Gastrocnemius medialis (tissue), 4 donors: Measurements from ENCODE around the gene AP5B1. TPM values are rescaled to one million over a fixed set of nuclear protein-coding genes. Genes with fewer than 3 reads are reported as not detected.
"Not testable (repeated sequence)": the region's sequence is repeated elsewhere in the genome, so short reads cannot be mapped to it uniquely, and the experiment has no call there.

Source experiments
- ATAC-seq, 2 donors: fragments of 150-250 bp; one replicate each; pipeline ENCODE4 v1.9.1; 2016
- DNase-seq, 2 donors: peaks; one replicate each; pipeline ENCODE4 v3.0.0-alpha.2; 2019
- H3K27ac ChIP-seq, 4 donors: fragments of 200-600 bp; sonication (generic); 1 replicate in 1 of 4; 2 replicates in 3 of 4; pipeline ENCODE4 v1.5.1; 2016 to 2018; ENCODE audit warnings: mild to moderate bottlenecking in 2 of 4, moderate library complexity in 1 of 4
- H3K27me3 ChIP-seq, 3 donors: fragments of 200-600 bp; sonication (generic) in 2 of 3; 1 replicate in 1 of 3; 2 replicates in 2 of 3; pipeline versions ENCODE4 v1.5.1 to v1.6.0; 2016 to 2019; ENCODE audit warnings: mild to moderate bottlenecking in 1 of 3, moderate library complexity in 1 of 3
- H3K36me3 ChIP-seq, 2 donors: fragments of 200-600 bp; sonication (generic) in 1 of 2; one replicate each; pipeline ENCODE4 v1.5.1; 2017 to 2018
- H3K4me1 ChIP-seq, 2 donors: fragments of 200-600 bp; sonication (generic) in 1 of 2; one replicate each; pipeline ENCODE4 v1.5.1; 2016 to 2017; ENCODE audit warnings: mild to moderate bottlenecking in 2 of 2
- H3K4me3 ChIP-seq, 4 donors: fragments of 200-600 bp; sonication (generic) in 3 of 4; 1 replicate in 1 of 4; 2 replicates in 3 of 4; pipeline ENCODE4 v1.5.1; 2016 to 2019; ENCODE audit warnings: mild to moderate bottlenecking in 2 of 4
- H3K9me3 ChIP-seq, 3 donors: fragments of 200-600 bp; sonication (generic) in 2 of 3; 1 replicate in 1 of 3; 2 replicates in 2 of 3; pipeline ENCODE4 v1.5.1; 2016 to 2019
- CTCF ChIP-seq, 5 experiments: fragments of 450-650 bp in 3 of 5; fragments of 200-600 bp in 2 of 5; sonication (generic) in 2 of 5; IDR thresholded peaks in 4 of 5; conservative IDR thresholded peaks in 1 of 5; 1 replicate in 4 of 5; 2 replicates in 1 of 5; pipeline ENCODE4 v1.5.1; 2016 to 2019; ENCODE audit warnings: antibody characterized with exemption in 5 of 5, mild to moderate bottlenecking in 3 of 5, moderate library complexity in 3 of 5
- POLR2A ChIP-seq, 2 donors: fragments of 450-650 bp; IDR thresholded peaks; one replicate each; pipeline ENCODE4 v1.6.1; 2017; ENCODE audit warnings: antibody characterized with exemption in 2 of 2, mild to moderate bottlenecking in 2 of 2, moderate library complexity in 2 of 2
- in situ Hi-C, 4 donors: fragments of 200-750 bp; cut with MboI; loops; one replicate each; pipeline versions ENCODE4 v1.15.0 to v1.8.0; 2017; ENCODE audit warnings: low sequenced_read_pairs in 4 of 4
- intact Hi-C: fragments of 100-400 bp; cut with DNase I; formaldehyde crosslinking; loops from one replicate; pipeline ENCODE4 v1.15.1; 2023; ENCODE audit warnings: low total_unique reads
- total RNA-seq, 4 donors: library from RNA; depleted of rRNA; stranded (reverse); fragments of >200 nt; gene quantifications; one replicate each; pipeline versions ENCODE4 v1.1.0 to v1.2.3, GENCODE V29; 2016

Gene AP5B1
- total RNA-seq, 4 donors from 2014 or later = 20.3 to 42.5 (median 29.7) TPM

GRCh38 chr11:65742353-65742752, 38.4 kb downstream of the AP5B1 start:
- H3K27me3 ChIP-seq = peaks cover 0 to 5% (median 3%) of the 10 kb centered on the region in 3 donors
- H3K9me3 ChIP-seq = no peaks in the 10 kb centered on the region
- no peaks in the 10 kb centered on the region for H3K4me1 ChIP-seq
- intact Hi-C loops (no loop called here), in situ Hi-C loops (no loop called here)
- no peak overlapping the region for H3K4me3 ChIP-seq
- ATAC-seq (no peak), DNase-seq (no peak)
- H3K27ac ChIP-seq = no peak overlapping the region
- H3K36me3 ChIP-seq = no peaks in the 10 kb centered on the region
- TF ChIP-seq POLR2A (IDR thresholded peaks at IDR 0.05) (no peak), CTCF (IDR thresholded peaks at IDR 0.05 in 4 of 5, conservative IDR thresholded peaks at IDR 0.05 in 1 of 5) (no peak)

GRCh38 chr11:65741185-65741584, 39.6 kb downstream of the AP5B1 start:
- ATAC-seq = no peak
- Histone ChIP-seq H3K4me3 (no peak overlapping the region), H3K27ac (no peak overlapping the region), H3K36me3 (no peaks in the 10 kb centered on the region), H3K4me1 (no peaks in the 10 kb centered on the region), H3K9me3 (no peaks in the 10 kb centered on the region), H3K27me3 (peaks cover 0 to 5% (median 3%) of the 10 kb centered on the region in 3 donors)
- no peak for DNase-seq
- intact Hi-C loops (no loop called here), in situ Hi-C loops (no loop called here)
- TF ChIP-seq POLR2A (IDR thresholded peaks at IDR 0.05) = no peak

GRCh38 chr11:65739022-65739421, 41.8 kb downstream of the AP5B1 start:
- Histone ChIP-seq H3K27me3 (peaks cover 0 to 5% (median 3%) of the 10 kb centered on the region in 3 donors), H3K4me3 (no peak overlapping the region), H3K4me1 (no peaks in the 10 kb centered on the region), H3K36me3 (no peaks in the 10 kb centered on the region), H3K27ac (no peak overlapping the region), H3K9me3 (no peaks in the 10 kb centered on the region)
- in situ Hi-C loops = no loop called here
- TF ChIP-seq POLR2A (IDR thresholded peaks at IDR 0.05) = no peak
- TF ChIP-seq CTCF (IDR thresholded peaks at IDR 0.05 in 4 of 5, conservative IDR thresholded peaks at IDR 0.05 in 1 of 5) = no peak
- no peak for ATAC-seq
- no peak for DNase-seq
- intact Hi-C loops = no loop called here

GRCh38 chr11:65736810-65737209, 44.0 kb downstream of the AP5B1 start:
- TF ChIP-seq CTCF (IDR thresholded peaks at IDR 0.05 in 4 of 5, conservative IDR thresholded peaks at IDR 0.05 in 1 of 5) (no peak), POLR2A (IDR thresholded peaks at IDR 0.05) (no peak)
- in situ Hi-C loops (no loop called here), intact Hi-C loops (no loop called here)
- Histone ChIP-seq H3K36me3 (no peaks in the 10 kb centered on the region), H3K9me3 (no peaks in the 10 kb centered on the region), H3K4me3 (no peak overlapping the region), H3K27me3 (peaks cover 0 to 5% (median 3%) of the 10 kb centered on the region in 3 donors), H3K4me1 (no peaks in the 10 kb centered on the region), H3K27ac (no peak overlapping the region)
- no peak for ATAC-seq
- DNase-seq = no peak

GRCh38 chr11:65735111-65735510, 45.7 kb downstream of the AP5B1 start:
- ATAC-seq, H3K9me3 ChIP-seq, DNase-seq, intact Hi-C loops, H3K4me1 ChIP-seq, H3K27me3 ChIP-seq, H3K36me3 ChIP-seq, H3K4me3 ChIP-seq, H3K27ac ChIP-seq, in situ Hi-C loops: not testable (repeated sequence)

- Histone ChIP-seq H3K9me3 (no peaks in the 10 kb centered on the region), H3K36me3 (no peaks in the 10 kb centered on the region), H3K4me1 (no peaks in the 10 kb centered on the region), H3K27ac (no peak overlapping the region), H3K4me3 (no peak overlapping the region), H3K27me3 (no peaks in the 10 kb centered on the region)
- intact Hi-C loops (no loop called here), in situ Hi-C loops (no loop called here)
- DNase-seq (no peak), ATAC-seq (no peak)
- TF ChIP-seq POLR2A (IDR thresholded peaks at IDR 0.05) (no peak), CTCF (IDR thresholded peaks at IDR 0.05 in 4 of 5, conservative IDR thresholded peaks at IDR 0.05 in 1 of 5) (no peak)
Observed at GRCh38 chr11:65730461-65730860, 50.3 kb downstream of the AP5B1 start.
